Stimulated activated naive CD8-positive, alpha-beta T cell treated with anti-CD3 and anti-CD28 coated beads, Interleukin-15, amount 100 ng/mL, for 72 hours (primary cell): ENCODE results near the gene ZNF503.
"Not testable (repeated sequence)": the region's sequence is repeated elsewhere in the genome, so short reads cannot be mapped to it uniquely, and the experiment has no call there.

Experiments used
- ATAC-seq: fragments of 150-1000 bp; cut with Tn5 transposase; 2 replicates; pipeline ENCODE4 v1.10.0; 2021; ENCODE audit warnings: mild to moderate bottlenecking, moderate library complexity
- DNase-seq, 2 donors: peaks; one replicate each; pipeline ENCODE4 v3.0.0; 2021 to 2022
- H3K27ac Mint-ChIP-seq, 2 donors: one replicate each; pipeline ENCODE4 v1.8.0; 2022; ENCODE audit warnings: mild to moderate bottlenecking in 2 of 2, mixed read lengths in 2 of 2, moderate library complexity in 2 of 2
- H3K27me3 Mint-ChIP-seq: one replicate; pipeline ENCODE4 v1.8.0; 2022; ENCODE audit warnings: mixed read lengths
- H3K4me1 Mint-ChIP-seq: one replicate; pipeline ENCODE4 v1.8.0; 2022; ENCODE audit warnings: mild to moderate bottlenecking, mixed read lengths
- H3K4me3 Mint-ChIP-seq, 2 donors: one replicate each; pipeline ENCODE4 v1.8.0; 2022; ENCODE audit warnings: mild to moderate bottlenecking in 2 of 2, mixed read lengths in 2 of 2, moderate library complexity in 1 of 2
- H3K9me3 Mint-ChIP-seq, 2 donors: one replicate each; pipeline ENCODE4 v1.8.0; 2022; ENCODE audit warnings: mixed read lengths in 2 of 2

The ZNF503 gene

GRCh38 chr10:75395066-75395931 is 6.3 kb downstream of the ZNF503 start:
- DNase-seq (peak; percentile 39 to 48), ATAC-seq (no peak)
- Mint-ChIP-seq H3K4me1 (peaks cover 19% of the 10 kb centered on the region), H3K4me3 (peak overlapping the region; percentile 57 to 62), H3K27ac (no peak overlapping the region), H3K27me3 (peaks cover 93% of the 10 kb centered on the region), H3K9me3 (no peaks in the 10 kb centered on the region)

- H3K27ac Mint-ChIP-seq = no peak overlapping the region
- H3K9me3 Mint-ChIP-seq = no peaks in the 10 kb centered on the region
- DNase-seq (no peak), ATAC-seq (no peak)
- peaks cover 89% of the 10 kb centered on the region for H3K27me3 Mint-ChIP-seq
- H3K4me3 Mint-ChIP-seq = no peak overlapping the region
- peaks cover 13% of the 10 kb centered on the region for H3K4me1 Mint-ChIP-seq
Observed at GRCh38 chr10:75394221-75394620, 7.3 kb downstream of the ZNF503 start.

- H3K27me3 Mint-ChIP-seq = peaks cover 81% of the 10 kb centered on the region
- H3K4me1 Mint-ChIP-seq = peaks cover 13% of the 10 kb centered on the region
- no peaks in the 10 kb centered on the region for H3K9me3 Mint-ChIP-seq
- ATAC-seq = no peak
- H3K27ac Mint-ChIP-seq = no peak overlapping the region
- no peak overlapping the region for H3K4me3 Mint-ChIP-seq
- no peak for DNase-seq
Observed at GRCh38 chr10:75392744-75393143, 8.8 kb downstream of the ZNF503 start.

- Mint-ChIP-seq H3K27ac (no peak overlapping the region), H3K27me3 (peaks cover 81% of the 10 kb centered on the region), H3K4me1 (peaks cover 13% of the 10 kb centered on the region), H3K4me3 (no peak overlapping the region), H3K9me3 (no peaks in the 10 kb centered on the region)
- ATAC-seq = no peak
- DNase-seq = no peak
Observed at GRCh38 chr10:75392271-75392670, 9.3 kb downstream of the ZNF503 start.

GRCh38 chr10:75390178-75390577 is 11.4 kb downstream of the ZNF503 start:
- no peak overlapping the region for H3K4me3 Mint-ChIP-seq
- H3K27me3 Mint-ChIP-seq = peaks cover 79% of the 10 kb centered on the region
- no peak for DNase-seq
- H3K27ac Mint-ChIP-seq = no peak overlapping the region
- H3K4me1 Mint-ChIP-seq = peaks cover 6% of the 10 kb centered on the region
- ATAC-seq = no peak
- peaks cover 0 to 9% of the 10 kb centered on the region in 2 donors for H3K9me3 Mint-ChIP-seq

- Mint-ChIP-seq H3K4me3 (no peak overlapping the region), H3K4me1 (no peaks in the 10 kb centered on the region), H3K27ac (no peak overlapping the region), H3K27me3 (peaks cover 79% of the 10 kb centered on the region), H3K9me3 (peaks cover 0 to 9% of the 10 kb centered on the region in 2 donors)
- ATAC-seq (no peak), DNase-seq (no peak)
Observed at GRCh38 chr10:75388082-75388481, 13.5 kb downstream of the ZNF503 start.

- peaks cover 0 to 9% of the 10 kb centered on the region in 2 donors for H3K9me3 Mint-ChIP-seq
- no peak overlapping the region for H3K4me3 Mint-ChIP-seq
- DNase-seq (no peak), ATAC-seq (no peak)
- H3K4me1 Mint-ChIP-seq = no peaks in the 10 kb centered on the region
- H3K27me3 Mint-ChIP-seq = peaks cover 68% of the 10 kb centered on the region
- no peak overlapping the region for H3K27ac Mint-ChIP-seq
Observed at GRCh38 chr10:75386128-75386527, 15.4 kb downstream of the ZNF503 start.

GRCh38 chr10:75379817-75380216 is 21.7 kb downstream of the ZNF503 start:
- H3K4me3 Mint-ChIP-seq = no peak overlapping the region
- DNase-seq (no peak), ATAC-seq (no peak)
- H3K27ac Mint-ChIP-seq = no peak overlapping the region
- no peaks in the 10 kb centered on the region for H3K4me1 Mint-ChIP-seq
- H3K27me3 Mint-ChIP-seq = peaks cover 26% of the 10 kb centered on the region
- no peaks in the 10 kb centered on the region for H3K9me3 Mint-ChIP-seq

- H3K9me3 Mint-ChIP-seq = no peaks in the 10 kb centered on the region
- H3K4me1 Mint-ChIP-seq = no peaks in the 10 kb centered on the region
- peaks cover 21% of the 10 kb centered on the region for H3K27me3 Mint-ChIP-seq
- no peak overlapping the region for H3K4me3 Mint-ChIP-seq
- no peak for ATAC-seq
- H3K27ac Mint-ChIP-seq = peak overlapping the region in 1 of 2 donors; percentile 28
- DNase-seq = no peak
Observed at GRCh38 chr10:75379212-75379724, 22.3 kb downstream of the ZNF503 start.

GRCh38 chr10:75378379-75378778 is 23.2 kb downstream of the ZNF503 start:
- no peaks in the 10 kb centered on the region for H3K9me3 Mint-ChIP-seq
- peaks cover 12% of the 10 kb centered on the region for H3K27me3 Mint-ChIP-seq
- DNase-seq (no peak), ATAC-seq (no peak)
- no peak overlapping the region for H3K27ac Mint-ChIP-seq
- H3K4me3 Mint-ChIP-seq = no peak overlapping the region
- no peaks in the 10 kb centered on the region for H3K4me1 Mint-ChIP-seq

- peaks cover 7% of the 10 kb centered on the region for H3K27me3 Mint-ChIP-seq
- DNase-seq (no peak), ATAC-seq (no peak)
- H3K27ac Mint-ChIP-seq = peak overlapping the region in 1 of 2 donors; percentile 44
- no peaks in the 10 kb centered on the region for H3K9me3 Mint-ChIP-seq
- no peaks in the 10 kb centered on the region for H3K4me1 Mint-ChIP-seq
- H3K4me3 Mint-ChIP-seq = no peak overlapping the region
Observed at GRCh38 chr10:75377869-75378268, 23.7 kb downstream of the ZNF503 start.

- Mint-ChIP-seq H3K27ac (no peak overlapping the region), H3K27me3 (no peaks in the 10 kb centered on the region), H3K9me3 (no peaks in the 10 kb centered on the region), H3K4me3 (no peak overlapping the region), H3K4me1 (no peaks in the 10 kb centered on the region)
- no peak for DNase-seq
- ATAC-seq = no peak
Observed at GRCh38 chr10:75375838-75376237, 25.7 kb downstream of the ZNF503 start.

- Mint-ChIP-seq H3K4me1 (no peaks in the 10 kb centered on the region), H3K27ac (no peak overlapping the region), H3K4me3 (no peak overlapping the region), H3K27me3 (peaks cover 23% of the 10 kb centered on the region), H3K9me3 (peaks cover 10 to 19% of the 10 kb centered on the region in 2 donors)
- DNase-seq (no peak), ATAC-seq (no peak)
Observed at GRCh38 chr10:75371010-75371409, 30.6 kb downstream of the ZNF503 start.

- H3K4me1 Mint-ChIP-seq, DNase-seq, H3K27ac Mint-ChIP-seq, ATAC-seq, H3K4me3 Mint-ChIP-seq: not testable (repeated sequence)
- Mint-ChIP-seq H3K27me3 (peaks cover 29% of the 10 kb centered on the region), H3K9me3 (peaks cover 10 to 19% of the 10 kb centered on the region in 2 donors)
Observed at GRCh38 chr10:75369838-75370237, 31.7 kb downstream of the ZNF503 start.

- Mint-ChIP-seq H3K4me3 (no peak overlapping the region), H3K27me3 (peaks cover 29% of the 10 kb centered on the region), H3K27ac (no peak overlapping the region), H3K9me3 (peaks cover 10 to 19% of the 10 kb centered on the region in 2 donors), H3K4me1 (no peaks in the 10 kb centered on the region)
- DNase-seq (no peak), ATAC-seq (no peak)
Observed at GRCh38 chr10:75367901-75368300, 33.7 kb downstream of the ZNF503 start.

GRCh38 chr10:75367021-75367487 is 34.5 kb downstream of the ZNF503 start:
- Mint-ChIP-seq H3K4me3 (no peak overlapping the region), H3K27me3 (peaks cover 29% of the 10 kb centered on the region), H3K9me3 (peaks cover 10 to 19% of the 10 kb centered on the region in 2 donors), H3K27ac (no peak overlapping the region), H3K4me1 (no peaks in the 10 kb centered on the region)
- ATAC-seq = no peak
- no peak for DNase-seq
